OCI-LY7 (cell line): ENCODE data around the gene PDE3B.

Experiments
- CTCF ChIP-seq: fragments of 200-600 bp; sonication (generic); conservative IDR thresholded peaks from 2 replicates; pipeline ENCODE4 v1.5.1; 2014; ENCODE audit warnings: mild to moderate bottlenecking, antibody characterized with exemption, low read length, moderate library complexity, mixed read lengths
- EZH2phosphoT487 ChIP-seq: fragments of 200-600 bp; sonication (generic); IDR thresholded peaks from 2 replicates; pipeline ENCODE4 v1.6.1; 2018; ENCODE audit warnings: low read depth, borderline replicate concordance, mild to moderate bottlenecking, mixed run types, antibody characterized with exemption, low read length, moderate library complexity, mixed read lengths

GRCh38 chr11:14637868-14638409 is 5.7 kb upstream of the PDE3B start:
- TF ChIP-seq CTCF = no peak
- TF ChIP-seq EZH2phosphoT487 = no peak
